Measurements from ENCODE around the gene ACAD11. TPM values are rescaled to one million over a fixed set of nuclear protein-coding genes. Genes with fewer than 3 reads are reported as not detected.

The ACAD11 gene
- total and polyA plus RNA-seq, 2 experiments from 2014 or later, result 24.9 to 48.6 TPM

GRCh38 chr3:132679911-132680310 lies 20.3 kb upstream of the ACAD11 start:
- no peaks in the 10 kb centered on the region for H3K9me3 ChIP-seq (ENCODE audit: low read depth)
- H3K4me3 ChIP-seq, result no peak overlapping the region
- H3K9me2 ChIP-seq (replicated peaks; ENCODE audit: insufficient read depth), result no peaks in the 10 kb centered on the region
- no peaks in the 10 kb centered on the region for H3K36me3 ChIP-seq (replicated peaks; ENCODE audit: insufficient read depth, low read depth)
- no peak for DNase-seq (ENCODE audit: low spot score)
- WGBS (ENCODE audit: low lambda C conversion rate, missing lambda C conversion rate), result 91% methylated on average over 5 of the region's 5 CpGs
- TF ChIP-seq EZH2 (IDR thresholded peaks at IDR 0.05; ENCODE audit: borderline replicate concordance) (no peak), CTCF (IDR thresholded peaks at IDR 0.05; ENCODE audit: poor library complexity) (no peak), EZH2phosphoT487 (IDR thresholded peaks at IDR 0.05; ENCODE audit: low read depth, severe bottlenecking, unreplicated experiment) (no peak)
- H3K4me2 ChIP-seq, result no peak overlapping the region
- H3K79me2 ChIP-seq, result no peaks in the 10 kb centered on the region
- H4K20me1 ChIP-seq (ENCODE audit: insufficient read depth, poor library complexity, severe bottlenecking), result no peaks in the 10 kb centered on the region
- H3K27ac ChIP-seq, result no peak overlapping the region
- no peaks in the 10 kb centered on the region for H3K4me1 ChIP-seq (ENCODE audit: insufficient read depth)
- H3K27me3 ChIP-seq, result no peaks in the 10 kb centered on the region
- no peak overlapping the region for H2AFZ ChIP-seq

GRCh38 chr3:132675408-132675807 lies 15.8 kb upstream of the ACAD11 start:
- H3K9me2 ChIP-seq (replicated peaks; ENCODE audit: insufficient read depth), result no peaks in the 10 kb centered on the region
- no peak overlapping the region for H2AFZ ChIP-seq
- H3K27ac ChIP-seq, result no peak overlapping the region
- no peak overlapping the region for H3K4me2 ChIP-seq
- H3K36me3 ChIP-seq (replicated peaks; ENCODE audit: insufficient read depth, low read depth), result no peaks in the 10 kb centered on the region
- DNase-seq (ENCODE audit: low spot score), result no peak
- H3K27me3 ChIP-seq, result no peaks in the 10 kb centered on the region
- no peaks in the 10 kb centered on the region for H4K20me1 ChIP-seq (ENCODE audit: insufficient read depth, poor library complexity, severe bottlenecking)
- H3K79me2 ChIP-seq, result no peaks in the 10 kb centered on the region
- H3K4me3 ChIP-seq, result no peak overlapping the region
- TF ChIP-seq EZH2phosphoT487 (IDR thresholded peaks at IDR 0.05; ENCODE audit: low read depth, severe bottlenecking, unreplicated experiment) (no peak), CTCF (IDR thresholded peaks at IDR 0.05; ENCODE audit: poor library complexity) (no peak), EZH2 (IDR thresholded peaks at IDR 0.05; ENCODE audit: borderline replicate concordance) (no peak)
- no peaks in the 10 kb centered on the region for H3K4me1 ChIP-seq (ENCODE audit: insufficient read depth)
- H3K9me3 ChIP-seq (ENCODE audit: low read depth), result no peaks in the 10 kb centered on the region

- Histone ChIP-seq H4K20me1 (ENCODE audit: insufficient read depth, poor library complexity, severe bottlenecking) (no peaks in the 10 kb centered on the region), H3K27me3 (no peaks in the 10 kb centered on the region), H3K36me3 (replicated peaks; ENCODE audit: insufficient read depth, low read depth) (no peaks in the 10 kb centered on the region), H3K9me2 (replicated peaks; ENCODE audit: insufficient read depth) (no peaks in the 10 kb centered on the region), H3K4me1 (ENCODE audit: insufficient read depth) (no peaks in the 10 kb centered on the region), H3K4me2 (no peak overlapping the region), H3K79me2 (peaks cover 24% of the 10 kb centered on the region), H3K4me3 (no peak overlapping the region), H2AFZ (no peak overlapping the region), H3K27ac (no peak overlapping the region), H3K9me3 (ENCODE audit: low read depth) (no peaks in the 10 kb centered on the region)
- TF ChIP-seq EZH2 (IDR thresholded peaks at IDR 0.05; ENCODE audit: borderline replicate concordance) (no peak), CTCF (IDR thresholded peaks at IDR 0.05; ENCODE audit: poor library complexity) (no peak), EZH2phosphoT487 (IDR thresholded peaks at IDR 0.05; ENCODE audit: low read depth, severe bottlenecking, unreplicated experiment) (no peak)
- DNase-seq (ENCODE audit: low spot score), result no peak
- 98% methylated on average over 5 of the region's 5 CpGs for WGBS (ENCODE audit: low lambda C conversion rate, missing lambda C conversion rate)
These were observed 9.7 kb upstream of the ACAD11 start for GRCh38 chr3:132669256-132669777.

Data from hepatocyte (in vitro differentiated cells).